Skeletal muscle tissue (tissue), 4 donors: ENCODE data around the gene NPAS2. TPM values are rescaled to one million over a fixed set of nuclear protein-coding genes. Genes with fewer than 3 reads are reported as not detected.

Experiments
- H3K27ac ChIP-seq: one replicate; pipeline ENCODE4 v1.7.0; 2013; ENCODE audit warnings: mild to moderate bottlenecking, low read depth, low read length, inconsistent platforms
- H3K27me3 ChIP-seq, 3 donors: one replicate each; pipeline ENCODE4 v1.7.0; 2013; ENCODE audit warnings: low read length in 3 of 3; ENCODE audit not compliant: control insufficient read depth in 3 of 3, insufficient read depth in 3 of 3
- H3K36me3 ChIP-seq, 3 donors: one replicate each; pipeline ENCODE4 v1.7.0; 2013; ENCODE audit warnings: low read length in 3 of 3; ENCODE audit not compliant: control insufficient read depth in 3 of 3, insufficient read depth in 3 of 3
- H3K4me1 ChIP-seq, 3 donors: one replicate each; pipeline ENCODE4 v1.7.0; 2013; ENCODE audit warnings: low read length in 3 of 3, mild to moderate bottlenecking in 3 of 3; ENCODE audit not compliant: control insufficient read depth in 3 of 3, insufficient read depth in 3 of 3
- H3K4me3 ChIP-seq, 3 donors: one replicate each; pipeline ENCODE4 v1.7.0; 2013; ENCODE audit warnings: low read length in 3 of 3
- H3K9ac ChIP-seq, 3 donors: one replicate each; pipeline ENCODE4 v1.7.0; 2013; ENCODE audit warnings: low read length in 3 of 3, mild to moderate bottlenecking in 3 of 3, moderate library complexity in 2 of 3, low read depth in 1 of 3
- H3K9me3 ChIP-seq, 3 donors: one replicate each; pipeline ENCODE4 v1.7.0; 2013; ENCODE audit warnings: low read length in 3 of 3; ENCODE audit not compliant: control insufficient read depth in 3 of 3
- total RNA-seq: library from RNA; depleted of rRNA; stranded (reverse); fragments of >200 nt; gene quantifications from one replicate; pipeline ENCODE4 v1.2.3, GENCODE V29; 2014
- donor health status: Osteomylitis.

NPAS2 gene
- total RNA-seq, 1 donor from 2014 or later = 7.8 TPM

DNA sequence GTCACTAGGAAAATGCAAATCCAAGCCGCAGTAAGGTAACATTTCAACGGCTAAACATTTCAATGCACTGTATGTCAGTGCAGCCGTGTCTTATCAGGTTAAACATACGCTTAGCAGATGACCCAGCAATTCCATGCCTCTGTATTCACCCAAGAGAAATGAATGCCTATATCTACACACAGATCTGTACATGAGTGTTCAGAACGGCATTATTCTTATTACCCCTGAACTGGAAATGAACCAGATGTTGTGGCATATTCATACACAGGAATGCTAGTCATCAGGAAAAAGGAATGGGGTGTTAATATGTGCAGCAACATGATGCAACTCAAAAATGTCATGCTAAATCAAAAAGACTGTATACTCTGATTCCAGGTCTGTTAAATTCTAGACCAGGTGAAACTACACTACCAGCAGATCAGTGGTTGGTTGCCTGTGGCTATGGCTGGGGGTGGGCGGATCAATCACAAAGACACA lies 101.8 kb downstream of the NPAS2 start:
- H3K9ac ChIP-seq = no peak overlapping the region
- H3K36me3 ChIP-seq = peaks cover 0 to 10% (median 6%) of the 10 kb centered on the region in 3 donors
- no peak overlapping the region for H3K27ac ChIP-seq
- no peak overlapping the region for H3K4me3 ChIP-seq
- H3K9me3 ChIP-seq = no peaks in the 10 kb centered on the region
- no peaks in the 10 kb centered on the region for H3K27me3 ChIP-seq
- peaks cover 0 to 19% (median 0%) of the 10 kb centered on the region in 3 donors for H3K4me1 ChIP-seq

- Histone ChIP-seq H3K36me3 (peaks cover 0 to 10% (median 6%) of the 10 kb centered on the region in 3 donors), H3K4me1 (peaks cover 5 to 25% (median 6%) of the 10 kb centered on the region in 3 donors), H3K9me3 (no peaks in the 10 kb centered on the region), H3K27ac (peak overlapping the region; percentile 69), H3K9ac (no peak overlapping the region), H3K4me3 (no peak overlapping the region), H3K27me3 (no peaks in the 10 kb centered on the region)
These were observed 103.6 kb downstream of the NPAS2 start for GRCh38 chr2:100923461-100924060.

DNA sequence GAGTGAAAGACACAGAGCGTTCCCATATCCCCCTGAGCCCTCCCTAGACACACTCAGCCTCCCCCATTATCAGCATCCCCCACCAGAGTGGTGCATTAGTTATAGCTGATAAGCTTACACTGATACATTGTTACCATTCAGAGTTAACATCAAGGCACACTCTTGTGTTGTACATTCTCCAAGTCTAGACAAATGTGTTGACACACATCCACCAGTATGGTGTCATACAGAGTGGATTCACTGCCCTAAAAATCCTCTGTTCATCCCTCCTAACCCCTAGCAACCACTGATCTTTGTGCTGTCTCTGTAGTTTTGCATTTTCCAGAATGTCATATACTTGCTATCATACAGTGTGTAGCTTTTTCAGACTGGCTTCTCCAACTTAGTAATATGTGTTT lies 104.2 kb downstream of the NPAS2 start:
- Histone ChIP-seq H3K4me3 (no peak overlapping the region), H3K9me3 (no peaks in the 10 kb centered on the region), H3K9ac (peak overlapping the region in 2 of 3 donors; percentile 35 to 47)

DNA sequence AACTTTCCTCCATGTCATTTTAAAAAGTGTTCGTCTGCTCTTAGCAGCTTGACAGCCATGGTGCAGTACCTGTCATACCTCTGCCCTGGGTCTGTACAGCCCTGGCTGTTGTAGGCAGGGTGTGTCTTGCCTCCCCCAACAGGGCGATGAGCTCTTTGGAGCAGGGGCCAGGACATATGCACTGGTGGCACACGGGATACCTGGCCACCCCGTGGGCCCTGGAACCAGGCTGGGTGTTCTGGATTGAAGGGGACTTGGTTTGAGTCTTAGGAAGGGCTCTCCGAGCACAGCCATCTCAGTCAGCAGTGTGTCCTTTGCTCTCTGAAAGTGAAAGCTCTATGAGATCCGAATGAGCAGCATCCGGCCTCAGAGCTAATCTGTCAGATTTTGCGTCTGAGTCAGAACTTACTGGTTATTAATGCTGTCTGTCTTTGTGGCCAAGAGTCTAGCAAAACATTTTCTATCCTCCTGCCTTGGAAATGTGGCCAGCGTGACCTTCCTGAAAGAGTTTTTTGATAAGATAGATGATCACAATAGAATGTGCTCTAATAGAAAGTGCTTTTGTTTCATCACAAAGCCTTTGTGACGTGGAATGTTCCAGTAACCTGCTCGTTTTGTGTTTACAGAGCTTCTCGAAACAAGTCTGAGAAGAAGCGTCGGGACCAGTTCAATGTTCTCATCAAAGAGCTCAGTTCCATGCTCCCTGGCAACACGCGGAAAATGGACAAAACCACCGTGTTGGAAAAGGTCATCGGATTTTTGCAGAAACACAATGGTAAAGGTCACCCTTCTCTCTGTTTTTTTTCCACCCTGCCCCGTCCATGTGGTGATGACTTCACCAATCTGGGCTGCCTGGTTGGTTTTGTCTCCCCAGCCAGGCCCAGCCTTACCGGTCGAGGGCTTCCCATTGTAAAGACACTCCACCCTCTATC lies 104.8 kb downstream of the NPAS2 start:
- H3K9ac ChIP-seq = peak overlapping the region in 2 of 3 donors; percentile 35 to 47
- peaks cover 0 to 10% (median 6%) of the 10 kb centered on the region in 3 donors for H3K36me3 ChIP-seq
- no peaks in the 10 kb centered on the region for H3K27me3 ChIP-seq
- peak overlapping the region in 1 of 3 donors; percentile 33 for H3K4me3 ChIP-seq
- H3K27ac ChIP-seq = peak overlapping the region; percentile 69
- H3K9me3 ChIP-seq = no peaks in the 10 kb centered on the region
- H3K4me1 ChIP-seq = peaks cover 8 to 34% (median 11%) of the 10 kb centered on the region in 3 donors

More for the DNA sequence above, 104.2 kb downstream of the NPAS2 start:
- Histone ChIP-seq H3K36me3 (peaks cover 0 to 10% (median 6%) of the 10 kb centered on the region in 3 donors), H3K27me3 (no peaks in the 10 kb centered on the region), H3K4me1 (peaks cover 8 to 30% (median 11%) of the 10 kb centered on the region in 3 donors), H3K27ac (peak overlapping the region; percentile 69)

- peak overlapping the region in 1 of 3 donors; percentile 9 for H3K4me3 ChIP-seq
- no peaks in the 10 kb centered on the region for H3K9me3 ChIP-seq
- peaks cover 3 to 10% (median 10%) of the 10 kb centered on the region in 3 donors for H3K36me3 ChIP-seq
- no peak overlapping the region for H3K27ac ChIP-seq
- no peak overlapping the region for H3K9ac ChIP-seq
- H3K4me1 ChIP-seq = peaks cover 8 to 34% (median 11%) of the 10 kb centered on the region in 3 donors
- no peaks in the 10 kb centered on the region for H3K27me3 ChIP-seq
These were observed 108.3 kb downstream of the NPAS2 start for GRCh38 chr2:100928235-100928634.

DNA sequence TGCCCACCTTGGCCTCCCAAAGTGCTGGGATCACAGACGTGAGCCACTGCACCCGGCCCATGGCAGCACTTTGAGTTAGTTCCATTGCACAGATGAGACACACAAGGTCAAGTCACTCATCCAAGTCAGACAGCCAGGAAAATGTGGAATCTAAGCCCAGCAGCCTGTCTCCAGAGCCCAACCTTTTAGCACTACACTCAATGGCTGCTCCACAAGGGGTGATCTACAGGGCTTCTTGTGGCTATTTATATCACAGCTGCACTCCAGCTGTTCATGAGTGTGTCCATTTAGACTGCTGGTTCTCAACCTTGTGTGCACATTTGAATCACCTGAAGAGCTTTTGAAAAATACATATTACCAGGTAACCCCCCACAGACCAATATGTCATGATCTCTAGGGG lies 109.2 kb downstream of the NPAS2 start:
- Histone ChIP-seq H3K4me1 (peaks cover 8 to 27% (median 11%) of the 10 kb centered on the region in 3 donors), H3K9me3 (no peaks in the 10 kb centered on the region), H3K9ac (no peak overlapping the region), H3K27me3 (no peaks in the 10 kb centered on the region), H3K27ac (no peak overlapping the region), H3K36me3 (peaks cover 8 to 11% (median 10%) of the 10 kb centered on the region in 3 donors), H3K4me3 (no peak overlapping the region)

DNA sequence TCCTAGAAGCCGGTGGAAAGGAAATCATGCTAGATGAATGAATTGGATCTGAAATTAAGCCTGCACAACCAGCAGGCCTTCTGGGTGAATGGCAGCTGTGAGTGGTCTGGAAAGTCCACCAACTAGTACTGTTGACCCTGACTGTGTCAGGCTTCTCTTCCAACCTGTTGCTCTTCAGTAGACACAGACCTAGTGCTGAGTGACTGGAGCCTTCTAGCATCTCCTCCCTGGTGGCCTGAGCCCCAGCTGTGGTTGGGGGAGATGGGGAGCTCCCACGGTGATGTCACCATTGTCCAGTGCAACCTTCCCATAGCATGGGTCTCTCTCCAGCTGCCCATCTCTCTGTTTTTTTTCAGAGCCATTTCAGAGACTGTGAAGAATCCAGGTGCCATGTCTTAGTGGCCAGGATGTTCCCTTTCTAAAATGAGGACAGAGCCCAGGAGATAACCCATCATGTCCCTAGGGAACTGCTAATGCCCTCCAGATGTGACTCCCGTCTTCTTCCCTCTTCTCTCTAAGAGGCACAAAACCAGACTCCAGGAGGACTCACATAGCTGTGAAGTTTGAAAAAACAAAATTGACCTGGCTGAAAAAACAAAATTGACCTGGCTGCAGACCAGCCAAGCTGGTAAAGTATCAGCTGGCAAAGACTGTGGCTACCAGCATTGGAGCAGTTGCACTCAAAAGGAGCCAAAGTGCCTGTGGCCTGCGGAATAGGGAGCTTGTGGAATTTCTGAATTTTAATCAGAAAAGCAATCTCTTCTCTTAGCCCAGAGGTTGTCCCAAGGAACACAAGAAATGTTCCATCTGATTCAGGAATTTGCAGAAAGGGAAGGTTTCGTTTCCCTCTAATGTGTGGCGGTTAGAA lies 114.8 kb downstream of the NPAS2 start:
- peaks cover 6 to 9% (median 8%) of the 10 kb centered on the region in 3 donors for H3K36me3 ChIP-seq
- no peak overlapping the region for H3K9ac ChIP-seq
- no peak overlapping the region for H3K27ac ChIP-seq
- no peak overlapping the region for H3K4me3 ChIP-seq
- no peaks in the 10 kb centered on the region for H3K9me3 ChIP-seq
- H3K4me1 ChIP-seq = peaks cover 13 to 27% (median 17%) of the 10 kb centered on the region in 3 donors
- H3K27me3 ChIP-seq = no peaks in the 10 kb centered on the region

GRCh38 chr2:100935372-100935752 lies 115.4 kb downstream of the NPAS2 start:
- Histone ChIP-seq H3K36me3 (peaks cover 8 to 9% (median 9%) of the 10 kb centered on the region in 3 donors), H3K9ac (no peak overlapping the region), H3K27ac (peak overlapping the region; percentile 21), H3K4me3 (no peak overlapping the region), H3K4me1 (peaks cover 13 to 27% (median 17%) of the 10 kb centered on the region in 3 donors), H3K27me3 (no peaks in the 10 kb centered on the region), H3K9me3 (no peaks in the 10 kb centered on the region)

GRCh38 chr2:100936070-100936741 lies 116.3 kb downstream of the NPAS2 start:
- H3K4me3 ChIP-seq = no peak overlapping the region
- no peak overlapping the region for H3K9ac ChIP-seq
- H3K36me3 ChIP-seq = peaks cover 8 to 9% (median 9%) of the 10 kb centered on the region in 3 donors
- H3K9me3 ChIP-seq = no peaks in the 10 kb centered on the region
- peaks cover 16 to 27% (median 17%) of the 10 kb centered on the region in 3 donors for H3K4me1 ChIP-seq
- H3K27me3 ChIP-seq = no peaks in the 10 kb centered on the region
- H3K27ac ChIP-seq = peak overlapping the region; percentile 21
